ENCODE data around the gene NOG.
A peak's percentile ranks its signal among the peaks of the same experiment; 100 is the strongest.

- TF ChIP-seq CTCF (IDR thresholded peaks at IDR 0.05; ENCODE audit: low read depth, low read length) (peak; percentile 53), POLR2A (IDR thresholded peaks at IDR 0.05; ENCODE audit: extremely low read depth, insufficient read length) (no peak), MAX (IDR thresholded peaks at IDR 0.05; ENCODE audit: low read depth, low read length) (no peak), MYC (IDR thresholded peaks at IDR 0.05; ENCODE audit: low read depth, low read length) (no peak)
Observed at GRCh38 chr17:56629531-56630075, 36.1 kb downstream of the NOG start.

Data from NB4 (cell line).